Superior temporal gyrus (tissue), 1 donor: ENCODE measurements around the gene TACSTD2.
"Not testable (repeated sequence)": the region's sequence is repeated elsewhere in the genome, so short reads cannot be mapped to it uniquely, and the experiment has no call there.

ENCODE experiments used
- DNase-seq: peaks from one replicate; pipeline ENCODE4 v3.0.0-alpha.2; 2016; ENCODE audit errors: extremely low spot score

Gene TACSTD2

GRCh38 chr1:58566339-58566738 lies 10.7 kb downstream of the TACSTD2 start:
- DNase-seq: no peak

GRCh38 chr1:58563715-58564114 lies 13.3 kb downstream of the TACSTD2 start:
- not testable (repeated sequence) for DNase-seq

- no peak for DNase-seq
Measured at GRCh38 chr1:58561633-58562032, 15.4 kb downstream of the TACSTD2 start.

GRCh38 chr1:58555393-58555792 lies 21.7 kb downstream of the TACSTD2 start:
- no peak for DNase-seq

GRCh38 chr1:58551186-58552140 lies 25.6 kb downstream of the TACSTD2 start:
- DNase-seq: no peak

GRCh38 chr1:58549291-58549690 lies 27.8 kb downstream of the TACSTD2 start:
- DNase-seq: not testable (repeated sequence)

- DNase-seq: no peak
Measured at GRCh38 chr1:58548371-58548770, 28.7 kb downstream of the TACSTD2 start.

GRCh38 chr1:58546520-58547308 lies 30.3 kb downstream of the TACSTD2 start, which contains the start of gene OMA1:
Gene OMA1, minus strand, starts transcription at chr1:58546726. Its CDS starts 7,432 bp downstream, at chr1:58539294.
- peak; percentile 95 for DNase-seq

GRCh38 chr1:58545591-58546519 lies 31.2 kb downstream of the TACSTD2 start:
- peak; percentile 80 for DNase-seq

GRCh38 chr1:58543260-58543659 lies 33.8 kb downstream of the TACSTD2 start:
- no peak for DNase-seq

GRCh38 chr1:58539553-58539952 lies 37.5 kb downstream of the TACSTD2 start:
- DNase-seq: no peak

- DNase-seq: no peak
Measured at GRCh38 chr1:58538821-58539220, 38.2 kb downstream of the TACSTD2 start.

GRCh38 chr1:58531842-58532241 lies 45.2 kb downstream of the TACSTD2 start:
- not testable (repeated sequence) for DNase-seq

GRCh38 chr1:58529284-58529683 lies 47.8 kb downstream of the TACSTD2 start:
- DNase-seq: no peak

GRCh38 chr1:58528518-58528917 lies 48.5 kb downstream of the TACSTD2 start:
- no peak for DNase-seq
